Measurements from ENCODE around the gene CYTH2.

Gene CYTH2

DNA sequence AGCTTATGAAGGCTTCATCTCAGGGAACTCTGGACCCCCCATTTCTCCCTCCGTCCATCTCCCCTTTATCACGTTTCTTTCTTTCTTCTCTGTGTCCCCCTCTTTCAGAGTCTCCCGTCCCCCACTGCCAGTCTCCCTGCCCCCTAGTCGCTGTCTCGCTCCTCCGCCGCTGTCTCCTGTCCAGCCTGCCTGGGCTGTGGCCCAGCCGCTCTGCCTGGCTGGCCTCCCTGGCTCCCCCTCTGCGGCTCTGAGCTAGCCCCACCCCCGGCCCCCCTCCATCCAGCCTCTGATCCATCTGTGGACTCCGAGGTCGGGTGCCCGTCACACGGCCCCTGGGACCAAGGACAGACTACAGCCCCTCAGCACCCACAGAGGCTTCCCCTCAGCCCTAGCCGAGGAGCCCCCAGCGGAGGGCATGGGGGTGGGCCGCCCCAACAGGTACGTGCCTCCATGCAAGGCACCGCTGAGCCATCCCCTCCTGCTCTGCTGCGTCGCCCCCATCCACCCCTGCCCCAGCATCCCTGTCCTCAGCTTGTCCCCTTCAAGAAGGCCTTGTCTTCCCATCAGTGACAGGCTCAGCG lies 14.9 kb upstream of the CYTH2 start:
- no peak for DNase-seq

DNA sequence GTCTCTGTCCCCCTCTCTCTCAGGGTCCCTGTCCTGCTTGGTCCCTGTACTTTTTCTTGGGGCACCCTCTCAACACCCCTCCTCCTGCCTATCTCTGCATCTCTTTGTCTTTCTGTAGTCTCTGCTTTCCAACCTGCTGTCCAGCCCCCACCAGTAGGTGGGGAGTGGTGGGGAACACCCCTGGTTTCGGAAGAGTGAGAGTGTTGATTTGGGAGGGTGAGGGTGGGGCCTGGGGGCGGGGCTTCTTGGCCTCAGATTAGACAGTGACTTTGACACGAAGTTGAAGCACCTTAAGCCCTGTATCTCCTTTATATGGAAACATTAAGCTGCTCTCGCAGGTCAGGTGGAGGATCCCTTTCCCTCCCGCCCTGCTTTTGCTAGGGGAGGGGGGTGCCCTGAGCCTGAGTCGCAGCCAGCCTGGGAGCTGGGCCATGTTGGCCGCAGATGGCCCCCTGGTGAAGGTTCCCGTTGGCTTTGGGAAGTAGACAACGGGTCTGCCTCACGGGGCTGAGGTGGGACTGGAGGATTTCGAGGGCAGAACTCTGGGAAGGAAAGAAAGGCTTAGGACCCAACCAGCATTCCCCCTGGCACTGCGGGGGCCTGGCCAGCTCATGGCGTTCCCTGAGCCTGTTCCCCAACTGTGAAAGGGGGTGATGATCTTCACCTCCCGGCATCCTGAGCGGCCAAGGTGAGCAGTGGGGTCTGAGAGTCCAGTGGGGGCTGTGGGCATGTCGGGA lies 13.8 kb upstream of the CYTH2 start, which contains the start of gene KCNJ14:
Gene KCNJ14, plus strand, starts transcription at position 404 of the 737 bp plus-strand sequence. CDS start 6,151 bp downstream, outside the sequence.
- peak; percentile 61 for DNase-seq

DNA sequence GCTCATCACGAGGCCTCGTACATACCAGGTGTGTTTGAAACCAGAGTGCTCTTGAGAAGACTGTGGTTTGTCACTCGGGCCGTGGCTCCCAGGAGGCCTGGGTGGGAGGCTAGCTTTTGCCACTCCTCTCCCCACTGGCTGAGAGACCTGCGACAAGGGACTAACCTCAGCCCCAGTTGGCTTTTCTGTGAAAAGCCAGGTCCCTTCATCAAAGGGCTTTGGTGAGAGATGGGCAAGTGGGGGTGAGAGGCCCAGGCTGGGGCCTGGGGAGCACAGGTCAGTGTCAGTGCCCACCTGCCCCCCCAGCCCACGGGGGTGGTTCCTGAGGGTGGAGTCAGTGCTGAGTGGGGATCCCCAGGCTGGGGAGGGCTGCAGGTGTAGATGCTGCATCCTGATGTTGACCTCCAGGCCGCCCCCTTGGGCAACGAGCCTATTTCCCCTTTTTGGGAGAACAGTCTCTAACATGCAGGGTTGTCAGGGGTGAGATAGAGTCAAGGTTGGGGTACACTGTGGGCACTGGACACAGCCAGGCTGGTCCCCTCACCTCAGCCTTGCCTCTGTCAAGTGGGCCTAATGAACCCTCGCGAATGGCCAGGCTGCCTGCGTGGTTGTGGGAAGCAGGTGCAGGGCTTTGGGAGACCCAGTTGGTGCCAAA lies 13.1 kb upstream of the CYTH2 start:
- DNase-seq: peak; percentile 60

DNA sequence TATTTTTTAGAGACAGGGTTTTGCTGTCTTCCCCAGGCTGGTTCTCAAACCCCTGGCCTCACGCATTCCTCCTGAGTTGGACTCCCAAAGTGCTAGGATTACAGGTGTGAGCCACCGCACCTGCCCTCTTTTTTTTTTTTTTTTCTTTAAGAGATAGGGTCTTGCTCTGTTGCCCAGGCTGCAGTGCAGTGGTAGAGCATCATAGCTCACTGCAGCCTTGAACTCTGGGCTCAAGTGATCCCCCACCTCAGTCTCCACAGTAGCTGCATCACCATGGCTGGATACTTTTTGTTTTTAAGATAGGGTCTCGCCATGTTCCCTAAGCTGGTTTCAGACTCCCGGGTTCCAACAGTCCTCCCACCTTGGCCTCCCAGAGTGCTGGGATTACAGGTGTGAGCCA lies 12.3 kb upstream of the CYTH2 start:
- no peak for DNase-seq

DNA sequence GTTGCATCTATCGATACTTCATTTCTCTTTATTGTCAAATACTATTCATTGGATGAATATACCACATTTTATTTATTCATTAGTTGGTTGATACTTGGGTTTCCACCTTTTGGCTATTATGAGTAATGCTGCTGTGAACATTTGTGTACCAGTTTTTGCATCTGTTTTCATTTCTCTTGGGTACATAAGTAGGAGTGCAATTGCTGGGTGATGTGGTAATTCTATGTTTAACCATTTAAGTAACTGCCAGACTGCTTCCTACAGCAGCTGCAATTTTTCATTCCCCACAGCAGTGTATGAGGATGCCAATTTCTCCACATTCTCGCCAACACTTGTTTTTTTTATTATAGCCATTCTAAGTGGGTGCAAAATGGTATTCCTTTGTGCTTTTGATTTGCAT lies 11.2 kb upstream of the CYTH2 start:
- no peak for DNase-seq

DNA sequence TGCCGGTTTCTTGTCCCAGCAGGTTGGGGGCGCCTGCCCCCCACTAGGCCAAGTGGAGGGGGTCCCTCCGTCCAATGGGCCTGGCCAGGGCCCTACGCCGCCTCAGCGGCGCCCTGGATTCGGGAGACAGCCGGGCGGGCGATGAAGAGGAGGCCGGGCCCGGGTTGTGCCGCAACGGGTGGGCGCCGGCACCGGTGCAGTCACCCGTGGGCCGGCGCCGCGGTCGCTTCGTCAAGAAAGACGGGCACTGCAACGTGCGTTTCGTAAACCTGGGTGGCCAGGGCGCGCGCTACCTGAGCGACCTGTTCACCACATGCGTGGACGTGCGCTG lies 7.6 kb upstream of the CYTH2 start:
- DNase-seq: no peak

DNA sequence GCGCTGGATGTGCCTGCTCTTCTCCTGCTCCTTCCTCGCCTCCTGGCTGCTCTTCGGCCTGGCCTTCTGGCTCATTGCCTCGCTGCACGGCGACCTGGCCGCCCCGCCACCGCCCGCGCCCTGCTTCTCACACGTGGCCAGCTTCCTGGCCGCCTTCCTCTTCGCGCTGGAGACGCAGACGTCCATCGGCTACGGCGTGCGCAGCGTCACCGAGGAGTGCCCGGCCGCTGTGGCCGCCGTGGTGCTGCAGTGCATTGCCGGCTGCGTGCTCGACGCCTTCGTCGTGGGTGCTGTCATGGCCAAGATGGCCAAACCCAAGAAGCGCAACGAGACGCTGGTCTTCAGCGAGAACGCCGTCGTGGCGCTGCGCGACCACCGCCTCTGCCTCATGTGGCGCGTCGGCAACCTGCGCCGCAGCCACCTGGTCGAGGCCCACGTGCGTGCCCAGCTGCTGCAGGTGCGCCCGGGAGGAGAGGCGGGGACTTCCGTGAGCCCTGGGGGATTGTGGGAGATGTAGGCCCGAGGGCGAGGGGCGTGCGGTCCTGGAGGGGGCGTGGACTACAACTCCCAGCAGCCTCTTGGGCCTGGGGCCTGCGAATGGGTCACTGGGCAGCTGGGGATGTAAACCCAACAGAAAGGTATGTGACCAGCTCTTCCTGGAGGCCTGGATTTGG lies 7.0 kb upstream of the CYTH2 start:
- no peak for DNase-seq

DNA sequence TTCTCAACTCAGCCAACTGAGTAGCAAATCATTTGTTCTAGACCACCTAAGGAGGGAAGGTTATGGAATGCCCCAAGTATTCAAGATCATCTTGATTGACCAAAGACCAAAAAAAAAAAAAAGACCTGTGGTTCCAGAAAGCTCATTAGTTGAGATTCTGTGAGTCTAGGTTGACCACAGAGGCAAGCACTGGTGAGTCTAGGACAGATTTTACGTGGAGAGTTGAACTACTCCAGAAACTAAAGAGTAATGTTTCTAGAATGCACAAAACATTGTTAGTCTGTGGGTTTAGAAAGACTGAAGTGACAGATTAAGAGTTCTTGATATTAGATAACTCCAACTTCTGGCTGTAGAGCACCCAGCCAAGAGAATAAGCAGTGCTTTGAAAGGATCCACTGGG lies 4.0 kb upstream of the CYTH2 start:
- no peak for DNase-seq

DNA sequence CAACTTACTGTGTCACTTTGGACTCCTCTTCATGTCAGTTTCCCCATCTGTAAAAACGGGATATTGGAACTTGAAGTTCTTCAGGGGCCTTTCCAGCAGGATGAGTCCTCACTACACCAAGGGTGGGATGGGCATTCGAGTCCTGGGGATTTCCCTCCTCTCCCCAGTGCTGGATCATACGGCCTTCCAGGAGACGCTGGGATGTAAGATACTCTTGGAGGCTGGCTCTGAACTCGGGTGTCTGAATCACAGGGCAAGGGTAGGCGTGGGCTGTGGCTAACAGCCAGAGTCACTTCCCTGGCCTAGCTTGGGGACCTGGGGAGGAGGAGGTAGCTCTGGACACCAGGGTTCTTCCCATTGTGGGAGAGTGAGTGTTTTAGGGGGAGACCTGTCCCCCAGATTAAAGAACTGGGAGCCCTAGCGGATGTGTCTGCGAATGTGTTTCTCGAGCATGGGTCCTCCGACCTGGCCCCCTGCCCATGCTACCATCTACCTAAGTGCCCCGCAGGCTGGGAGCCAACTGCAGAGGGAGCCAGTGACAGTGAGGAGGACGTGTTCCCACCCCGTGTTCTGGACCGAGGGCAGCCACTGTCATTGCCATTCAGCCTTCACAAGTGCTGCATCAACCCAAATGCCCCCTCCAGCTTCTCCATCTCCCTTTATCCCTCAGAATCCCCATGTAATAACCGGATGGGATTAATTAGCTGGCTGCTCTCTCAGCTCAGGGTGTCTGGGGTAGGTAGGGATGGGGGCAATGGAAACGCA lies 2.4 kb upstream of the CYTH2 start:
- DNase-seq: no peak

DNA sequence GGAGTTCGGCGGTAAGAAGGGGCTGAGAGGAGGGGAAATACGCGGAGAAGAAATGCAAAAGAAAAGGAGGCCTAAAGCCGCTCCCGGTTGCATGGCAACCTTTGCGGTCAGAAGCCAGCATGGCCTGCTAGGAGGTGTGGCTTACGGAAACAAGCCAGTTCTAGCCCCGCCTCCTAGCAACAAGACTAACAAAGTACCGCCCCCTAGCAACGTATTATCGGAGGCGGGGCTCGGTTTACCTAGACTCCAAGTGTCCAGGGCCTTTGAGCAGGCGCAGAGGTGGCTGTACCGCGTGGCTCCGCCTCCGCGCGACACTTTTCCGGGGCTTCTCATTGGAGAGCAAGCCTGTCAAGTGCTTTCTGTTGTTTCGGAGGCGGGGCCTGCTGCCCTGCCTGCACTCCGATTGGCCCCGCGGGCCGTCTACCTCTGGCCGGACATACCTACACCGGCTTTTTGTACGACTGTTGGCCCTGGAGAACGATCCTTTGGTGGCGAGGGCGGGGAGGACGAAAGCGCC lies 339 bp upstream of the CYTH2 start:
- peak; percentile 100 for DNase-seq

DNA sequence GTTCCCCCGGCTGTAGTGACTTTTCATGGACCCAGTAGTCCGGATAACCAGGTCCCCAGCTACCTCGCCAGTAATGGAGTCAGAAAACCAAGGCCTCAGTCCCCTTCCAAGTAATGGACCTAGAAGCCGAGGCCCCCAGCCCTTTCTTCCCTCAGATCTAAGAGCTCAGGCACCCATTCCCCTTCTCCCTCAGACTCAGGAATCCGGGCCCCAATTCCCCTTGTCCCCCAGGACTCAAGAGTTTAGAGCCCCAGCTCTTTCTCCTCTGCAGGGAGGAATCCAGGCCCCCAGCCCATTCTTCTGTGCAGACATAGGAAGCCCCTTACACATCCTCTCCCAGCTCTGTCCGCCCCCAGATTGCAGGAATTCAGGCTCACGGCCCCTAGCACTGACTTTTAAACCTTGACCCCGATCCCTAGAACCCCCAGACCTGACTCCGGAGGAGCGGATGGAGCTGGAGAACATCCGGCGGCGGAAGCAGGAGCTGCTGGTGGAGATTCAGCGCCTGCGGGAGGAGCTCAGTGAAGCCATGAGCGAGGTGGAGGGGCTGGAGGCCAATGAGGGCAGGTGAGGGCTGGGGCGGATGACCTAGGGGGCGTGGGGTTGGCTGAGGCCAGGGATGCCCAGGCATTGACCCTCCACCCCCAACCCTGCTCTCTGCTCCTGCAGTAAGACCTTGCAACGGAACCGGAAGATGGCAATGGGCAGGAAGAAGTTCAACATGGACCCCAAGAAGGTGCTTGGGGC lies 938 bp downstream of the CYTH2 start:
- DNase-seq: no peak

DNA sequence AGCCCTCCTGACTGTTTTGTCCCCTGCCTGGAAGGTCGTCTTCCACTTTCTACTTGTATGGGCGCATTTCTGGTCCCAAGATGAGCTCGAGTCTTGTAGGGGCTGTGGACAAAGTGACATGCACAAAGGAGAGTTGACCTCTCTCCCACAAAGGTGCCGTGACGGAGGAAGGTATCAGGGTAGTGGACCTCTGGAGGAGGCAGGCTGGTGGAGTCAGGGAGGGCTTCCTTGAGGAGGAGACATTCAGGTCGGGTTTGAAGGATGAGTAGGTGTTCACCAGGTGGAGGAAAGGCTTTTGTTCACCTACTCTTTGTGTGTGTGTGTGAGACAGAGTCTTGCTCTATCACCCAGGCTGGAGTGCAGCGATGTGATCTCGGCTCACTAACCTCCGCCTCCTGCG lies 1.7 kb downstream of the CYTH2 start:
- no peak for DNase-seq

DNA sequence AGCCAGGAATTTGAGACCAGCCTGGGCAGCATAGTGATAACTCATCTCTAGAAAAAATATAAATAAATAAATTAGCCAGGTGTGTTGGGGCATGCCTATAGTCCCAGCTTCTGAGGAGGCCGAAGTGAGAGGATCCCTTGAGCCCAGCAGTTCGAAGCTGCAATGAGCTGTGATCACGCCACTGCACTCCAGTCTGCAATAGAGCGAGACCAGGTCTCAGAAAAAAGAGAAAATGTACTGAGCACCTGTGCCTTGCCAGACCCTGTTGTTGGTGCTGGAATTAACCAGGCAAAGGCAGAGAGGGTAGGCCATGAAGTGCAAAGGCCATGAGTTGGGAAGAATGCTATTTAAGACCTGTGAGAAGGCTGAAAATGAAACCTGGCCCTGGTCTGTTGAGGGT lies 2.7 kb downstream of the CYTH2 start:
- no peak for DNase-seq

DNA sequence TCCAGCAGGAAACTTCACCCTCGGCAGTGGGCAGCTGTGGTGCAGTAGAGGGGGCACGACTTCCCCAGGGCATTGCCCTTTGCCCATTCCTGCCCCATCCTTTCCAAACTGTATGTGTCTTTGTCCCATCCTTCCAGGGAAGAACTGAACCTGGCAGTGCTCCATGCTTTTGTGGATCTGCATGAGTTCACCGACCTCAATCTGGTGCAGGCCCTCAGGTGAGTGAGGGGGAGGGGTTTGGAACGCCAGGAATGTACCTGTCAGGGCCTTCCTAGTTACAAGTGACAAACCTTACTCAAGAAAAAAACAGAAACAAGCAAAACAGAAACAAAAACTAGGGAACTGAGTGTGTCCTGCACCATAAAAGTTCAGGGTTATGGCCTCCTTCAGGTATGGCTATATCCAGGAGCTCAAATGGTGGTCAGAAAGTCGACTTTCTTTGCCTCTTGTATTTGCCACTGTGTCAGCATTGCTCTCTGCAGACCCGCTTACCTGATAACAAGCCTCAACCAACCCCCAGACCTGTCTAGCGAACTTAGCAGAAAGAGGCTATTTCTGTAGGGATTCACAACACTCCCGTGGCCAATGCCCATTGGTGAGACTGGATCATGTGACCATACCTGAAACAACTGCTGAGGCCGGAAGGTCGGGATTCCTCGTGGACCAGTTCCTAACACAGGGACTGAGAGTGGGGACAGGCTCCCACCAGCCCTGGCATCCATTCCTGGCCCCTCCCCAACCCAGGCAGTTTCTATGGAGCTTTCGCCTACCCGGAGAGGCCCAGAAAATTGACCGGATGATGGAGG lies 4.2 kb downstream of the CYTH2 start:
- no peak for DNase-seq

DNA sequence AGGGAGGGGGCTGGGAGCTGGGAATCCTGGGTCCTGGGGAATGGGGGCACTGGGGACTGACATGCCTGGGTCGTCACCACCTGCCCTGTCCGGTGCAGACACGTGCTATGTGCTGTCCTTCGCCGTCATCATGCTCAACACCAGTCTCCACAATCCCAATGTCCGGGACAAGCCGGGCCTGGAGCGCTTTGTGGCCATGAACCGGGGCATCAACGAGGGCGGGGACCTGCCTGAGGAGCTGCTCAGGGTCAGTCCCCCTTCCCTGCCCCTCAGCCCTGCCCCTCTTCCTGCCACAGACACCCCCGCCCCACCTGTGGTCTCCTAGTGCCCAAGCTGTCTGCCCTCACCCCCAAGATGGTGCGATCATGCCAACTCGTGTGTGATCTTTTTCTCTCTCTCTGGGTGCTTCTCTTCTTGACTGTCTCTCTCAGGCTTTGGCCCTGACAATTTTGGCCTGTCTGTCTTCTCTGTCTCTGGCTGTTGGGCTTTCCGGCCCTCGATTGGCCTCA lies 5.0 kb downstream of the CYTH2 start:
- DNase-seq: no peak

DNA sequence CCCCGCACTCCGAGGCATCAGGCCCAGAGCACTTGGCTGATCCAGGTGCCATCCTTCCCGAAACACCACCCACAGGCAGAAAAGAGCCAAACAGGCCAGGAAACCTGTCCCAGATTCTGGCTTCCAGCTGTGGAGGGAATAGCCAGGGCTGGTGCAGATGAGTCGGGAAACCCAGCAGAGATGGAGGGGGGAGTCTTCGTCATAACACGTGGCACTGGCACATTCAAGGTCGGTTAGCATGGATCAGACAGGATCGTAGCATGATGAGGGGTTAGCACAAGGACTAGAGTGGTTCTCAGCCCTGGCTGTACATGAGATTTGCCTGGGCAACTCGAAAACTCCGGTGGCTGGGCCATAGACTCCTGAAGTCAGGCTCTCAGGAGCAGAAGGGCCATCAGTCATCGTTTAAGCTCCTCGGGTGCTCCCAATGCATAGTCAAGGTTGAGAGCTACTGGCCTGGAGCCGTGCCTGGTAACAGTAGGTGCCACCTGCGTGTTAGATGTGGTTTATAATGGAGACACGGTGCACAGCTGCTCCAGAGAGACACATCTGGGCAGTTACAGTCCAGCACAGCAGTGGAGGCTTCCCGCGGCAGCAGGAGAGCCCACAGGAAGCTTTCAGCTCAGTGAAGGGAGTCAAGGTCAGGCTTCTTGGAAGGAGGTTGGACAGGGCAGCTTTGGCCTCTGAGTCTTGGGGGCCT lies 6.3 kb downstream of the CYTH2 start:
- DNase-seq: no peak

DNA sequence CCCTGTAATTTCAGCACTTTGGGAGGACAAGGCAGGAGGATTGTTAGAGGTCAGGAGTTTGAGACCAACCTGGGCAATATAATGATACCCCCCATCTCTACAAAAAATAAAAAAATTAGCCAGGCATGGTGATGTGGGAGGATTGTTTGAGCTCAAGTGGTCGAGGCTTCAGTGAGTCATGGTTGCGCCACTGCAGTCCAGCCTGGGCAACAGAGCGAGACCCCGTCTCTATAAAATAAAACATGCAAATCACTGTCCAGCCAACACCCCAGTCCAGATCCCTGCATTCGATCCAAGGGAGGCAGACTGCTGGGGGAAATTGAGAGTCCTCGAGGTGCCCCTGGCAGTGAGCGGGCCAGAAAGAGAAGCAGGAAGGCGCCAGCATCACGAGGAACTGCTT lies 7.0 kb downstream of the CYTH2 start:
- no peak for DNase-seq

DNA sequence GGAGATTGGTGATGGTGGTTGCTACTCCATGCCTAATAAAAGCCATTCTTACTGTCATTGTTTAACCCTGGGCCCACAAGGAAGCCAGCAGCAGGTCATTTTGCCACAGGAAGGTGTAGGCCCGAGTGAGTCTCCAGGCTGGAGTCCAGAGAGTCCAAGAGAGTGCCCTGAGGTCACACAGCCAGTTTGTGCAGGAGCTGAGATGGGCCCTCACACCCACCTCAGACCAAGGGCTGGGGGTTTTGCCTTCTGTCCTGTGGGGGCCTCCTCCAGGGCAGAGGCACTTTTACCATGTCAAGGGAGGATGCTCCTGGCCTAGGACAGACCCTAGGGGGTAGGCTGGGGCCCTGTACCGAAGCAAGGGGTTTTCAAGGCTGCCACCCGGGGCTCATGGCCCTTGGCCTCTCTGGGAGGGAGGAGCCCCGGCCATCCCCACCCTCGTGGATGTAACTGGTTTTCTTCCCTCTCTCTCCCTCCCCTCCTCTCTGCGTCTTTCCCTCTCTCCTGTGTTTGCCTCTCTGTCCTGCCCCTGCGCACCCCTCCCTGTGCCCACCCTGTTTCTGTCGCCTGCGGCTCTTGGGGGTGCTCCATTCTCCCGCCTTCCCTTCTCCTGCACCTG lies 8.0 kb downstream of the CYTH2 start:
- DNase-seq: no peak

DNA sequence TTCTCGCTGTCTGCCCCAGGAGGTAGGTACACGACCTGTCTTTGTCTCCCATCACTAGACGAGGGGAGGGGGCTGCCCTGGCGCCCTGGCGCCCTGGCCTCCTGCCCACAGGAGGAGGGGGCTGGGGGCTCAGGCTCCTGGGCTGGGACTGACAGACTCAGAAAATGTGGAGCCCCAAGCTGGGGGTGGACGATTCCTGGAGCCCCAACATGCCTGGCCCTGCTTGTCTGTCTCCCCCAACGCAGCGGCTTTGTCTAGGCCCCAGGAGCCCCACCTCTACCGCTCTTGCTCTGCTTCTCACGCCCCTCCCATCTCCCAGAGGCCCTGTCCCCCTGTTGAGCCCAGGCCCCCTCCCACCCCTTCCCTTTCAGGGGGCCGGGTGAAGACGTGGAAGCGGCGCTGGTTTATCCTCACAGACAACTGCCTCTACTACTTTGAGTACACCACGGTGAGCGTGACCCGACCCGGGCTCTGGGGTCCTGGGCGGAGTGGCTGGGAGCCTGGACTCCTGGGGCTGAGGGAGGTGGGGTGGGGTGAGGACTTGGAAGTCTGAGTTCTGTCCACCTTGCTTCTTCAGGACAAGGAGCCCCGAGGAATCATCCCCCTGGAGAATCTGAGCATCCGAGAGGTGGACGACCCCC lies 8.6 kb downstream of the CYTH2 start:
- DNase-seq: no peak
